IMR-90 (cell line): ENCODE results near the gene ACSS3. TPM values are rescaled to one million over a fixed set of nuclear protein-coding genes. Genes with fewer than 3 reads are reported as not detected.

ENCODE experiments used
- ATAC-seq: fragments of 200-7000 bp; cut with Tn5 transposase; 2 replicates; pipeline ENCODE4 v1.9.1; 2020; ENCODE audit warnings: low read depth, mild to moderate bottlenecking, moderate library complexity
- BruUV-seq: library from RNA; stranded (reverse); fragments of 400-500 nt; replicated peaks from 2 replicates; lab custom pipeline; 2021; lab: Mats Ljungman, UMichigan
- CTCF ChIA-PET: fragments of 300-600 bp; formaldehyde crosslinking; extraction: SDS; loops from one replicate; lab custom pipeline; 2021; ENCODE audit warnings: antibody characterized with exemption; lab: Yijun Ruan, JAX
- POLR2A ChIA-PET: fragments of 300-600 bp; sonication (Branson Sonifier 250); formaldehyde crosslinking; loops from one replicate; lab custom pipeline; 2022; ENCODE audit warnings: antibody characterized with exemption; ENCODE audit not compliant: unreplicated experiment; lab: Charles Lee
- DNase-seq: peaks from one replicate; pipeline ENCODE4 v3.0.0; 2013
- H2AFZ ChIP-seq: replicated peaks from 2 replicates; pipeline ENCODE3; 2013; ENCODE audit warnings: low read length, mild to moderate bottlenecking; ENCODE audit not compliant: poor library complexity
- H2AK5ac ChIP-seq: 2 replicates; pipeline ENCODE4 v1.6.1; 2013; ENCODE audit warnings: low read depth, low read length, inconsistent platforms
- H2AK9ac ChIP-seq: replicated peaks from 2 replicates; pipeline ENCODE3; 2013; ENCODE audit warnings: mild to moderate bottlenecking, low read depth, low read length, moderate library complexity; ENCODE audit not compliant: poor library complexity
- H2BK120ac ChIP-seq: 2 replicates; pipeline ENCODE4 v1.6.1; 2013; ENCODE audit warnings: low read depth, low read length, inconsistent platforms
- H2BK15ac ChIP-seq: 3 replicates; pipeline ENCODE4 v1.6.1; 2013; ENCODE audit warnings: low read depth, low read length, inconsistent platforms
- H2BK20ac ChIP-seq: 2 replicates; pipeline ENCODE4 v1.6.1; 2013; ENCODE audit warnings: low read depth, mild to moderate bottlenecking, inconsistent platforms, low read length, moderate library complexity
- H2BK5ac ChIP-seq: 2 replicates; pipeline ENCODE4 v1.6.1; 2013; ENCODE audit warnings: mild to moderate bottlenecking, low read depth, low read length, inconsistent platforms; ENCODE audit not compliant: poor library complexity, severe bottlenecking
- H3K14ac ChIP-seq: replicated peaks from 2 replicates; pipeline ENCODE4 v1.6.1; 2013; ENCODE audit warnings: low read depth, low read length, inconsistent platforms
- H3K18ac ChIP-seq: 2 replicates; pipeline ENCODE4 v1.6.1; 2013; ENCODE audit warnings: low read depth, low read length, control low read depth
- H3K23ac ChIP-seq: 2 replicates; pipeline ENCODE4 v1.6.1; 2013; ENCODE audit warnings: low read depth, low read length, inconsistent platforms
- H3K27ac ChIP-seq: 2 replicates; pipeline ENCODE4 v1.5.1; 2013; ENCODE audit warnings: mild to moderate bottlenecking, control low read depth, low read length; ENCODE audit not compliant: insufficient read depth
- H3K27me3 ChIP-seq: 2 replicates; pipeline ENCODE4 v1.6.1; 2013; ENCODE audit warnings: low read length; ENCODE audit not compliant: control insufficient read depth, insufficient read depth
- H3K36me3 ChIP-seq: 2 replicates; pipeline ENCODE4 v1.6.1; 2013; ENCODE audit warnings: low read length, mixed read lengths; ENCODE audit not compliant: control insufficient read depth, insufficient read depth
- H3K4ac ChIP-seq: 2 replicates; pipeline ENCODE4 v1.6.1; 2013; ENCODE audit warnings: low read depth, low read length, inconsistent platforms
- H3K4me1 ChIP-seq: 2 replicates; pipeline ENCODE4 v1.6.1; 2013; ENCODE audit warnings: low read length, mixed read lengths; ENCODE audit not compliant: control insufficient read depth, insufficient read depth
- H3K4me2 ChIP-seq: 2 replicates; pipeline ENCODE4 v1.6.1; 2013; ENCODE audit warnings: low read depth, mild to moderate bottlenecking, control low read depth, low read length, moderate library complexity
- H3K4me3 ChIP-seq: 2 replicates; pipeline ENCODE4 v1.5.1; 2013; ENCODE audit warnings: low read depth, mild to moderate bottlenecking, control low read depth, low read length, moderate library complexity; ENCODE audit not compliant: insufficient read depth
- H3K56ac ChIP-seq: 2 replicates; pipeline ENCODE4 v1.6.1; 2013; ENCODE audit warnings: low read length, inconsistent platforms; ENCODE audit not compliant: insufficient read depth; ENCODE audit errors: extremely low read depth
- H3K79me1 ChIP-seq, 2 experiments: 2 replicates each; pipeline ENCODE4 v1.6.1; 2013; ENCODE audit warnings: low read length in 2 of 2, inconsistent platforms in 1 of 2, low read depth in 1 of 2
- H3K9ac ChIP-seq: 2 replicates; pipeline ENCODE4 v1.6.1; 2013; ENCODE audit warnings: low read depth, low read length, control low read depth
- H3K9me1 ChIP-seq: 2 replicates; pipeline ENCODE4 v1.6.1; 2013; ENCODE audit warnings: low read length, inconsistent platforms; ENCODE audit not compliant: insufficient read depth
- H3K9me3 ChIP-seq: 2 replicates; pipeline ENCODE4 v1.6.1; 2013; ENCODE audit warnings: low read length; ENCODE audit not compliant: control insufficient read depth, insufficient read depth
- H4K20me1 ChIP-seq: 2 replicates; pipeline ENCODE4 v1.6.1; 2013; ENCODE audit warnings: low read length, inconsistent platforms; ENCODE audit not compliant: insufficient read depth
- H4K5ac ChIP-seq: 2 replicates; pipeline ENCODE4 v1.6.1; 2013; ENCODE audit warnings: mild to moderate bottlenecking, low read depth, low read length, control low read depth
- H4K8ac ChIP-seq, 2 experiments: 2 replicates each; pipeline ENCODE4 v1.6.1; 2013; ENCODE audit warnings: low read depth in 2 of 2, low read length in 2 of 2, control low read depth in 1 of 2, inconsistent platforms in 1 of 2
- H4K91ac ChIP-seq: 2 replicates; pipeline ENCODE4 v1.6.1; 2013; ENCODE audit warnings: low read depth, low read length, inconsistent platforms; ENCODE audit not compliant: insufficient read depth
- ELK1 ChIP-seq: fragments of 150-350 bp; IDR thresholded peaks from 2 replicates; pipeline ENCODE4 v1.6.1; 2016; ENCODE audit warnings: low read depth, mild to moderate bottlenecking, low read length, moderate library complexity, borderline replicate concordance
- FOS ChIP-seq: fragments of 150-350 bp; IDR thresholded peaks from 2 replicates; pipeline ENCODE4 v1.6.1; 2016; ENCODE audit warnings: low read depth, low read length
- MAFK ChIP-seq: IDR thresholded peaks from 2 replicates; pipeline ENCODE4 v1.6.1; 2012; ENCODE audit warnings: low read depth, low read length, improper control_type of control experiment
- NFE2L2 ChIP-seq: fragments of 150-350 bp; IDR thresholded peaks from 2 replicates; pipeline ENCODE4 v1.6.1; 2016; ENCODE audit warnings: low read depth, mild to moderate bottlenecking, low read length
- WGBS, 2 experiments: methylation state at CpG; one replicate each; pipeline versions ENCODE4 v1.1.5 to v1.1.7; 2013; ENCODE audit warnings: missing lambda C conversion rate in 2 of 2; ENCODE audit not compliant: insufficient read length in 1 of 2; ENCODE audit errors: extremely low coverage in 2 of 2; 5-methylcytosine and 5-hydroxymethylcytosine counted together
- dilution Hi-C: fragments of 300-500 bp; cut with HindIII; formaldehyde crosslinking; loops from one replicate; pipeline ENCODE4 v1.14.3; 2018; ENCODE audit warnings: low sequenced_read_pairs; ENCODE audit not compliant: unreplicated experiment
- in situ Hi-C: fragments of 300-500 bp; cut with MboI; formaldehyde crosslinking; loops from 3 replicates; pipeline ENCODE4 v1.14.3; 2019; ENCODE audit warnings: low sequenced_read_pairs, inconsistent platforms, mixed read lengths
- intact Hi-C: fragments of 100-400 bp; cut with micrococcal nuclease; formaldehyde crosslinking; loops from 2 replicates; pipeline ENCODE4 v1.10.0; 2022
- polyA plus RNA-seq, 3 experiments: library from polyadenylated mRNA; depleted of rRNA; stranded (reverse); fragments of >200 nt; gene quantifications; 2 replicates each; pipeline ENCODE4 v1.2.3, GENCODE V29; 2012; ENCODE audit warnings: low replicate concordance in 1 of 3
- total RNA-seq: library from RNA; depleted of rRNA; stranded (reverse); fragments of >200 nt; gene quantifications from 2 replicates; pipeline ENCODE4 v1.2.3, GENCODE V29; 2012

The ACSS3 gene
- total and polyA plus RNA-seq, 2 of the 4 experiments (the other 2 are of a cell fraction) = 0.84 to 2.0 TPM

GRCh38 chr12:81211306-81211705 is 133.4 kb downstream of the ACSS3 start:
- Histone ChIP-seq H3K18ac (no peak overlapping the region), H2BK5ac (no peak overlapping the region), H3K79me1 (no peaks in the 10 kb centered on the region), H3K27ac (no peak overlapping the region), H3K4me3 (no peak overlapping the region), H3K56ac (no peak overlapping the region), H2AK5ac (no peak overlapping the region), H2BK20ac (no peak overlapping the region), H4K20me1 (no peaks in the 10 kb centered on the region), H4K8ac (no peak overlapping the region), H2AFZ (no peak overlapping the region), H3K4ac (no peak overlapping the region), H2BK120ac (no peak overlapping the region), H3K14ac (no peak overlapping the region), H3K36me3 (no peaks in the 10 kb centered on the region), H3K4me2 (no peak overlapping the region), H4K91ac (no peak overlapping the region), H3K9ac (no peak overlapping the region), H2BK15ac (no peak overlapping the region), H3K9me3 (no peaks in the 10 kb centered on the region), H2AK9ac (no peak overlapping the region), H4K5ac (no peak overlapping the region), H3K4me1 (no peaks in the 10 kb centered on the region), H3K9me1 (no peaks in the 10 kb centered on the region), H3K23ac (no peak overlapping the region), H3K27me3 (no peaks in the 10 kb centered on the region)
- POLR2A ChIA-PET = no interaction called here
- no peak for ATAC-seq
- no TSS peak for BruUV-seq
- CTCF ChIA-PET = no interaction called here
- TF ChIP-seq NFE2L2 = no peak
- no peak for TF ChIP-seq MAFK
- no peak for TF ChIP-seq FOS
- no peak for TF ChIP-seq ELK1
- intact Hi-C loops (no loop called here), dilution Hi-C loops (no loop called here), in situ Hi-C loops (no loop called here)
- WGBS, 2 experiments = no CpG with 5 or more reads among the region's 1 CpG
- no peak for DNase-seq
